Measurements from ENCODE around the gene PAIP2.

DNA sequence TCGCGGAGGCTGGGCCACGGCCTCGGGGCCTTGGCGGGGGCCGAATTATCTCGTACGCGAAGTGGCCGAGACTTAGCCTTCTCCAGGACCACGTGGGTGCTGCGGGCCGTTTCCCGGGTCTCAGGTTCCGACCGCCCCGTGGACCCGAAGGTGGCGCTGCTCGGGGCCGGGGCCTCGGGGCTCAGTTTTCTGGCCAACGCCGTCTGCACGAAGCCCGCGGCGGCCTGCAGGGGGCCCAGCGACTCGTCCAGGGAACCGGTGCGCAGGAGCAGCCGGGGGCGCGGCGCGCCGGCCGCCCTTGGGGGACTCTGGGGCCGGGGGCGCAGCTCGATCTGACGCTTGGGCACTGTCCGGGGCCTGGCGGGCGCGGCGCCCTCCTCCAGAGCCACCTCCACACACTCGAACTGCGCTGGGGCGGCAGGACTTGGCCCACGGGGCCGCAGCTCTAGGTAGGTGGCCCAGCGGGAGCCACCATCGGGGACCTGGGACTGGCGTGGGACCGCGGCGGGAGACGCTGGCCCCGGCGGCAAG lies 52.5 kb downstream of the PAIP2 start:
- TF ChIP-seq CTCF (IDR thresholded peaks at IDR 0.05): peak; percentile 19 to 44 (median 36)
- no peak for TF ChIP-seq POLR2A (IDR thresholded peaks at IDR 0.05)
